Activated T-helper 2 cell treated with anti-CD3 and anti-CD28 coated beads, Interferon-gamma antibody, Interleukin-2, Interleukin-4, amounts not matched to agents 10 μg/mL and 5 μg/mL and 100 μg/mL, durations not matched to agents 14 hours and 24 hours and 36 hours (primary cell): ENCODE results near the gene GUCY1A2. TPM values are rescaled to one million over a fixed set of nuclear protein-coding genes. Genes with fewer than 3 reads are reported as not detected.

Experiments
- DNase-seq: peaks from one replicate; pipeline ENCODE4 v3.0.0; 2021; ENCODE audit warnings: low spot score
- H3K27ac Mint-ChIP-seq: one replicate; pipeline ENCODE4 v1.8.0; 2021; ENCODE audit warnings: mixed read lengths
- H3K27me3 Mint-ChIP-seq: one replicate; pipeline ENCODE4 v1.8.0; 2021; ENCODE audit warnings: low read depth, mixed read lengths
- H3K36me3 Mint-ChIP-seq: one replicate; pipeline ENCODE4 v1.8.0; 2021; ENCODE audit warnings: low read depth, mixed read lengths
- H3K4me1 Mint-ChIP-seq: one replicate; pipeline ENCODE4 v1.8.0; 2021; ENCODE audit warnings: low read depth, mixed read lengths
- H3K4me3 Mint-ChIP-seq: one replicate; pipeline ENCODE4 v1.8.0; 2021; ENCODE audit warnings: low read depth, mild to moderate bottlenecking, moderate library complexity, mixed read lengths
- H3K9me3 Mint-ChIP-seq: one replicate; pipeline ENCODE4 v1.8.0; 2021; ENCODE audit warnings: mixed read lengths
- intact Hi-C: fragments of 100-400 bp; cut with micrococcal nuclease; formaldehyde crosslinking; loops from one replicate; pipeline ENCODE4 v1.15.1; 2023
- total RNA-seq: library from RNA; stranded (reverse); gene quantifications from 2 replicates; pipeline ENCODE4 v1.2.3, GENCODE V29; 2022

The GUCY1A2 gene
- total RNA-seq, 1 donor from 2014 or later = 0.02 TPM

GRCh38 chr11:107018902-107019493 is 722 bp upstream of the GUCY1A2 start:
- peak overlapping the region; percentile 30 for H3K4me3 Mint-ChIP-seq

GRCh38 chr11:107017433-107018218 is 650 bp downstream of the GUCY1A2 start:
- Mint-ChIP-seq H3K27me3 (peaks cover 37% of the 10 kb centered on the region), H3K4me1 (peaks cover 3% of the 10 kb centered on the region), H3K36me3 (no peaks in the 10 kb centered on the region), H3K27ac (no peak overlapping the region), H3K9me3 (no peaks in the 10 kb centered on the region), H3K4me3 (peak overlapping the region; percentile 37)
- intact Hi-C loops = no loop called here
- DNase-seq = no peak

More at GRCh38 chr11:107018902-107019493, 722 bp upstream of the GUCY1A2 start:
- H3K27ac Mint-ChIP-seq = no peak overlapping the region
- peaks cover 42% of the 10 kb centered on the region for H3K27me3 Mint-ChIP-seq
- H3K36me3 Mint-ChIP-seq = no peaks in the 10 kb centered on the region
- no peaks in the 10 kb centered on the region for H3K9me3 Mint-ChIP-seq
- peak; percentile 8 for DNase-seq
- peaks cover 3% of the 10 kb centered on the region for H3K4me1 Mint-ChIP-seq
- intact Hi-C loops = no loop called here

GRCh38 chr11:107017104-107017432 is 1.2 kb downstream of the GUCY1A2 start:
- Mint-ChIP-seq H3K4me3 (peak overlapping the region; percentile 37), H3K36me3 (no peaks in the 10 kb centered on the region), H3K27me3 (peaks cover 37% of the 10 kb centered on the region), H3K27ac (no peak overlapping the region), H3K4me1 (peaks cover 3% of the 10 kb centered on the region), H3K9me3 (no peaks in the 10 kb centered on the region)
- intact Hi-C loops = no loop called here
- DNase-seq = no peak

- no peaks in the 10 kb centered on the region for H3K9me3 Mint-ChIP-seq
- H3K27me3 Mint-ChIP-seq = peaks cover 26% of the 10 kb centered on the region
- DNase-seq = no peak
- no peak overlapping the region for H3K27ac Mint-ChIP-seq
- H3K4me3 Mint-ChIP-seq = no peak overlapping the region
- intact Hi-C loops = no loop called here
- H3K36me3 Mint-ChIP-seq = no peaks in the 10 kb centered on the region
- peaks cover 3% of the 10 kb centered on the region for H3K4me1 Mint-ChIP-seq
Measured at GRCh38 chr11:107014871-107015270, 3.4 kb downstream of the GUCY1A2 start.

GRCh38 chr11:107011977-107012376 is 6.3 kb downstream of the GUCY1A2 start:
- Mint-ChIP-seq H3K4me3 (no peak overlapping the region), H3K9me3 (no peaks in the 10 kb centered on the region), H3K36me3 (no peaks in the 10 kb centered on the region), H3K27ac (no peak overlapping the region), H3K4me1 (no peaks in the 10 kb centered on the region), H3K27me3 (peaks cover 9% of the 10 kb centered on the region)
- intact Hi-C loops = no loop called here
- DNase-seq = no peak

GRCh38 chr11:107009190-107009589 is 9.1 kb downstream of the GUCY1A2 start:
- Mint-ChIP-seq H3K4me3 (no peak overlapping the region), H3K27ac (no peak overlapping the region), H3K27me3 (no peaks in the 10 kb centered on the region), H3K36me3 (no peaks in the 10 kb centered on the region), H3K4me1 (no peaks in the 10 kb centered on the region), H3K9me3 (no peaks in the 10 kb centered on the region)
- DNase-seq = no peak
- intact Hi-C loops = no loop called here

GRCh38 chr11:107006076-107006833 is 12.0 kb downstream of the GUCY1A2 start:
- DNase-seq = no peak
- Mint-ChIP-seq H3K27me3 (no peaks in the 10 kb centered on the region), H3K4me3 (no peak overlapping the region), H3K36me3 (no peaks in the 10 kb centered on the region), H3K4me1 (no peaks in the 10 kb centered on the region), H3K27ac (no peak overlapping the region), H3K9me3 (no peaks in the 10 kb centered on the region)
- intact Hi-C loops = no loop called here

- H3K4me3 Mint-ChIP-seq = no peak overlapping the region
- no peak for DNase-seq
- H3K27ac Mint-ChIP-seq = no peak overlapping the region
- no peaks in the 10 kb centered on the region for H3K27me3 Mint-ChIP-seq
- no peaks in the 10 kb centered on the region for H3K36me3 Mint-ChIP-seq
- intact Hi-C loops = no loop called here
- H3K9me3 Mint-ChIP-seq = no peaks in the 10 kb centered on the region
- no peaks in the 10 kb centered on the region for H3K4me1 Mint-ChIP-seq
Measured at GRCh38 chr11:106999196-106999595, 19.1 kb downstream of the GUCY1A2 start.

GRCh38 chr11:106998916-106999188 is 19.4 kb downstream of the GUCY1A2 start:
- Mint-ChIP-seq H3K4me1 (no peaks in the 10 kb centered on the region), H3K9me3 (no peaks in the 10 kb centered on the region), H3K36me3 (no peaks in the 10 kb centered on the region), H3K27me3 (no peaks in the 10 kb centered on the region), H3K27ac (no peak overlapping the region), H3K4me3 (no peak overlapping the region)
- intact Hi-C loops = no loop called here
- DNase-seq = no peak

GRCh38 chr11:106998116-106998915 is 20.0 kb downstream of the GUCY1A2 start:
- DNase-seq = no peak
- no peak overlapping the region for H3K27ac Mint-ChIP-seq
- no peak overlapping the region for H3K4me3 Mint-ChIP-seq
- H3K36me3 Mint-ChIP-seq = no peaks in the 10 kb centered on the region
- H3K27me3 Mint-ChIP-seq = no peaks in the 10 kb centered on the region
- intact Hi-C loops = no loop called here
- no peaks in the 10 kb centered on the region for H3K9me3 Mint-ChIP-seq
- no peaks in the 10 kb centered on the region for H3K4me1 Mint-ChIP-seq

- no peaks in the 10 kb centered on the region for H3K36me3 Mint-ChIP-seq
- no peaks in the 10 kb centered on the region for H3K4me1 Mint-ChIP-seq
- H3K27me3 Mint-ChIP-seq = no peaks in the 10 kb centered on the region
- no peaks in the 10 kb centered on the region for H3K9me3 Mint-ChIP-seq
- DNase-seq = no peak
- intact Hi-C loops = no loop called here
- no peak overlapping the region for H3K27ac Mint-ChIP-seq
- H3K4me3 Mint-ChIP-seq = no peak overlapping the region
Measured at GRCh38 chr11:106997227-106997626, 21.0 kb downstream of the GUCY1A2 start.

- no peaks in the 10 kb centered on the region for H3K4me1 Mint-ChIP-seq
- intact Hi-C loops = no loop called here
- H3K4me3 Mint-ChIP-seq = no peak overlapping the region
- H3K9me3 Mint-ChIP-seq = no peaks in the 10 kb centered on the region
- DNase-seq = no peak
- H3K36me3 Mint-ChIP-seq = no peaks in the 10 kb centered on the region
- H3K27ac Mint-ChIP-seq = no peak overlapping the region
- no peaks in the 10 kb centered on the region for H3K27me3 Mint-ChIP-seq
Measured at GRCh38 chr11:106996691-106997090, 21.6 kb downstream of the GUCY1A2 start.
